Right kidney (tissue), 1 donor: ENCODE measurements around the gene BNIP3.
A peak's percentile ranks its signal among the peaks of the same experiment; 100 is the strongest.

Source experiments
- DNase-seq: peaks from one replicate; pipeline ENCODE4 v3.0.0-alpha.2; 2016

Gene BNIP3

DNA sequence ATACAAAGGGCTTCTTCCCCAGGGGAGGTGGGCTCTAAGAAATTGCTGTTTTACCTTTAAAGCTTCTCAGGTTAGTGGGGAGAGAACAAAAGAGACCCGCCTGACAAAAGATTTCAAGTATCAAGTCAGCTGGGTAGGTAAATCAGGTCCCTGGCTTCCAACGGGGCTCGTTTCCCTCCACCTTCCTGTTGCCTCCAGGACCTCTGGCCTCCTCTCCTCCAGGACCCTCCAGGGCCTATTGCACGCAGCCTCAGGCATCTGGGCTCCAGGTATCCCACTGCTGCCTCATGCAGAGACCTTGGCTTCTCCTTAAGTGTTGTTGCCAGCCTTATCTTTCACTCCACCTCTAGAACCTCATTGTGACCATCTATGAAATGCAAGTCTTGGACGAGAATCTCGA lies 2.9 kb downstream of the BNIP3 start:
- DNase-seq: no peak

- no peak for DNase-seq
Measured at GRCh38 chr10:131978366-131978765, 3.4 kb downstream of the BNIP3 start.

- DNase-seq: no peak
Measured at GRCh38 chr10:131977323-131978096, 4.2 kb downstream of the BNIP3 start.

GRCh38 chr10:131975796-131976195 lies 5.9 kb downstream of the BNIP3 start:
- no peak for DNase-seq

- no peak for DNase-seq
Measured at GRCh38 chr10:131975003-131975402, 6.7 kb downstream of the BNIP3 start.

GRCh38 chr10:131974034-131974817 lies 7.5 kb downstream of the BNIP3 start:
- DNase-seq: no peak

- DNase-seq: no peak
Measured at GRCh38 chr10:131973160-131973951, 8.4 kb downstream of the BNIP3 start.

GRCh38 chr10:131972474-131973071 lies 9.2 kb downstream of the BNIP3 start:
- DNase-seq: peak; percentile 45

DNA sequence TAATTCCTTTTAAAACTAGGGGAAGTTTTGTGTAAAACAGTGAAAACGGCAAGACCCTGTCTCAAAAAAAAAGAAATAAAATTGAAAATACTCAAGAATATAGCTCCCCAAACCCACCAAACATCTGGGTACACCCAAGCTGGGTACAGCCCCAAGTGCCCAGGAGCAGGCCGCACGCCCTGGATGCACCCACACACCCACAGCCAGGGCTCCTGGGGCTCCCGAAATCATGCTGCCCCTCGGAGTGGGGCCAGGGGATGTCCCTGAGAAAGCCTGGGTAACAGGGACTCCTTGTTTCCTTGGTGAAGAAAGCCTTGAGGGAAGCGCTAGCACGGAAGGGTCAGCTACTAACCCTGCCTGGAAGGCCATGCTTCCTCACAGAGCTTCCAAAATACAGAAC lies 10.1 kb downstream of the BNIP3 start:
- no peak for DNase-seq

DNA sequence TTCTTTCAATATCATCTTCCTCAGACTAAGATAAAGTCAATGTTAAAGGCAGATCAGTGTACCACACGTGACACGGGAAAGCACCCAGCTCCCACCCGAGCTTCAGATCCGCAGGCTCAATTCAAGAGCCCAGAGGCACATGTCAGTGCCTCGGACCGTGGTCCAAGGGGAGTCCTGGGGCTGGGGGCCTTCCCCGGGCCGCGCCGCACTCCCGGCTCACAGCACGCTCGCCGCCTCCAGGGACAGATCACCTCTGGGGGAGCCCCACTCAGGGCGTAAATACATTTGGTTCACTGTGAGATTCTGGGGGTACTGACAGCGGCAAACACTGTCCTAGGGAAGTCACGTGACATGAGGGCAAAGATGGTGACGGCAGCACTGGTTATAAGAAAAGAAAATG lies 10.8 kb downstream of the BNIP3 start:
- DNase-seq: no peak

- no peak for DNase-seq
Measured at GRCh38 chr10:131968949-131969348, 12.8 kb downstream of the BNIP3 start.

GRCh38 chr10:131964298-131964697 lies 17.4 kb downstream of the BNIP3 start:
- no peak for DNase-seq

DNA sequence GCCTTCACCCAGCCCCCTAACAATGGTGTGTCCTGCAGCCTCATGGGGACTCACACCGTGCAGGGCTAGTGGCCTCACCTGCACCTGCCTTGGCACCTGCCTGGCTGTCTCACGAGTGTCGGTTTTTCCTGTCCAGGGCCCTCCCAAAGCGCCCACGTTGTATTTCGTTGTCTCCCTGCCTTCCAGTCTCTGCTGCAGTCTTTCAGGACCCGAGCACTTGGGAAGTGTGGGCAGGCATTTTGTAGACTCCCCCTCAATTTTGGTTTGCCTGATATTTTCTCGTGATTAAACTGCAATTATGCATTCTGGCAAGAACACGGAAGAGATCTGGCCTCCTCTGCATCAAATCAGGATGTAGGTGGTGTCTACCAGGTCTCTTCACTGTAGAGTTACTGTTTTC lies 17.9 kb downstream of the BNIP3 start:
- DNase-seq: no peak

GRCh38 chr10:131963350-131963749 lies 18.4 kb downstream of the BNIP3 start:
- no peak for DNase-seq

GRCh38 chr10:131961777-131962662 lies 19.7 kb downstream of the BNIP3 start:
- DNase-seq: no peak

DNA sequence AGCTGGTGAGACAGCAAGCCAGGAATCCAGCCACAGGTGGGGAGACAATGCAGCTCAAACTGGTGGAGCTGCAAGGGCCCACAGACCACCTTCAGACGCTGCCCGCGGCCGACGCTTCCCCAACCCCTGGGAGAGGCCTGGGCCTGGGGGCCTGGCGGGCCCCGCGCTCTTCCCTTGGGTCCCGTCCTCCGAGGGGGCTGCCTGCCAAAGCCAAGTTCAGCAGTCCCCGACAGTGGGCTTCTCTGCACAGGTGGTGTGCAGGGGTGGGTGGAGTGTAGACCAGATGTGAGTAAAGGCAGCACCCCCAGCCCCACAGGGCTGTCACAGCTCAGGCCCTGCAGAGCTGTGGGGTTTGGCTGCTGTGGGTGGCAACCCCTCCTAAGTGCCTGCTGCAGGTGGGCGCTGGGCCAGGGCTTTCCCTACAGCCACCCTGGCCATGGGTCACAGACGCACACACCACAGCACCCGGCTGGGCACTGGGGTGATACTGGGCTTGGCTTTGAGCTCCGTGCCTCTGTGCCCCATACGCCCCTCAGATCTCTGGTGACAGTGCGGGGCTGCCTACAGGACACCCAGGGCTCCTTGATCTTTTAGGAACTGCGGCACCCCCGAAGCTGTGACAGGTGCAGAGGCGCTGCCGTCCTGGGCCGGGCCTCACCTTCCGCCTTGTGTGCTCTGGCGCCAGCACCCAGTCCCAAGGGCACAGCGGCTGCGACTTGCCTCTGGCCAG lies 20.5 kb downstream of the BNIP3 start:
- DNase-seq: no peak

DNA sequence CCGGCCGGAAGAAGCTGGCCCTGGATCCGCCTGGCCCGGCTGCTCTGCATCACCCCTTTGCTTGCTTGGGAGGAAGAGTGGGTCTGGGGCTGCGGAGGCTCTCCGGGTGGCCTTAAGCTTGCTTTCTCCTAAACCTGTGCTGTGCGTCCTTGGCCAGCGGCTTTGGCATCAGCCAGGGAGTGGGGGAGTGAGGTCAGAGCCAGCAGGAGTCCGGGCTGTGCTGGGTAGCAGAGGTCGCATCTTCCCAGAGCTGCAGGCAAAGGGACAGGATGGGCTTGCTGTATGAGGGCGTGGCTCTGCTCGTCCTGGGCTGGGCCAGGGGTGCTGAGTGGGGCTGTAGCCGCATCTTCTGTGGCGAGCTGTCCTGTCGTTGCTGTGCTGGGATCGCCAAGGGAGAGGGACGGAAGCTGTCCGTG lies 21.1 kb downstream of the BNIP3 start:
- no peak for DNase-seq

GRCh38 chr10:131959841-131960240 lies 21.9 kb downstream of the BNIP3 start:
- DNase-seq: no peak

- no peak for DNase-seq
Measured at GRCh38 chr10:131955591-131956340, 26.0 kb downstream of the BNIP3 start.

DNA sequence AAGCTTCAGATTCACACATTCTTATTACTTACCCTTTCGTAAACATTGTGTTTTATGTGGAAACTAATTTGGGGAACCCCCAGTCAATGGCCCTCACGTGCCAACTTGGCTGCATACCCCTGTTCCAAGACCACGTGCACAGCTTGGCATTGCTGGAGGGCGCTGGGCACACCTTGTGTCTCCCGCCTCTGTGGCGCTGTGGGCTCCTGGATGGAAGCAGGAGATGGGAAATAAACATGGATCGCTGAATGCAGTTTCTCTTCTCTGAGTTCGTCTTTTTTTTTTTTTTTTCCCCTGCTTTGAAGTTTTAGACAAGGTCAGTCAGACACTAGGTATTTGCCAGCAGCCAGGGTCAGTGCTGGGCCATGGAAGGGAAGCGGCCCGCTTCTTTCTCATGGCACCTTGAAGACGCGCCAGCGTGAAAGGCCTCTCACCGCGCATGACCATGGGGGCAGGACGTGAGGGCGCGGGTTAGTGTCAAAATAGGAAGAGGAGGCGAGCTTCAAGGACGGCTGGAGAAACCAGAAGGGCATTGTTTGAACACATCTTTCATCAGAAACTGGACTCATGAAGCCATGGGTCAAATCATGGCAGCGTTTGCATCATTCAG lies 27.3 kb downstream of the BNIP3 start:
- DNase-seq: no peak
